ENCODE results near the gene NRCAM.

The NRCAM gene

DNA sequence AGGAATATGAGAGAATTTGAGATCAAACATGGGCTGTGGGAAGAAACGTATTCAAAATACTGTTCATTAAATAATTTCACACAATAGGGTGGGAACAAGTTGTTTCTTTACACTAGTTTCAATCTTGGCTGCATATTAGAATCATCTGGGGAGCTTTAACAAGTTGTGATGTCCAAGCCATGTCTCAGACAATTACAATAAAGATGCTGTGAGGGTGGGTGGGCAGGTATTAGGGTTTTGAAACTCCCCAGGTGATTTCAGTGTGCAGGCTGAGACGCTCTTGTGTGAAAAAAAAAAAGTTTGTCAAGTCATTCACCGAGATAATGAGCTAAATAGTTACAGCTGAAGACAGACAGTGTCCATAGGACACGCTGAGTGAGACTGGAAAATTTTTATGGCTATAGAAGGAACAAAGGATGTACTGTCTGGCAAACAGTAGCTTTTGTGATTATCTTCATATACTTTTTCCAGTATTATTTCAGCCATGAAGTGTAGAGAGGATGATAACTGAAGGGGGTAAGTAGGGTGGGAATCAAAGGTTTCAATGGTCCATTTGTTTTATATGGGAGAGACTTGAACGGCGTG, 313.5 kb downstream of the NRCAM start:
- TF ChIP-seq, protein P1, sequence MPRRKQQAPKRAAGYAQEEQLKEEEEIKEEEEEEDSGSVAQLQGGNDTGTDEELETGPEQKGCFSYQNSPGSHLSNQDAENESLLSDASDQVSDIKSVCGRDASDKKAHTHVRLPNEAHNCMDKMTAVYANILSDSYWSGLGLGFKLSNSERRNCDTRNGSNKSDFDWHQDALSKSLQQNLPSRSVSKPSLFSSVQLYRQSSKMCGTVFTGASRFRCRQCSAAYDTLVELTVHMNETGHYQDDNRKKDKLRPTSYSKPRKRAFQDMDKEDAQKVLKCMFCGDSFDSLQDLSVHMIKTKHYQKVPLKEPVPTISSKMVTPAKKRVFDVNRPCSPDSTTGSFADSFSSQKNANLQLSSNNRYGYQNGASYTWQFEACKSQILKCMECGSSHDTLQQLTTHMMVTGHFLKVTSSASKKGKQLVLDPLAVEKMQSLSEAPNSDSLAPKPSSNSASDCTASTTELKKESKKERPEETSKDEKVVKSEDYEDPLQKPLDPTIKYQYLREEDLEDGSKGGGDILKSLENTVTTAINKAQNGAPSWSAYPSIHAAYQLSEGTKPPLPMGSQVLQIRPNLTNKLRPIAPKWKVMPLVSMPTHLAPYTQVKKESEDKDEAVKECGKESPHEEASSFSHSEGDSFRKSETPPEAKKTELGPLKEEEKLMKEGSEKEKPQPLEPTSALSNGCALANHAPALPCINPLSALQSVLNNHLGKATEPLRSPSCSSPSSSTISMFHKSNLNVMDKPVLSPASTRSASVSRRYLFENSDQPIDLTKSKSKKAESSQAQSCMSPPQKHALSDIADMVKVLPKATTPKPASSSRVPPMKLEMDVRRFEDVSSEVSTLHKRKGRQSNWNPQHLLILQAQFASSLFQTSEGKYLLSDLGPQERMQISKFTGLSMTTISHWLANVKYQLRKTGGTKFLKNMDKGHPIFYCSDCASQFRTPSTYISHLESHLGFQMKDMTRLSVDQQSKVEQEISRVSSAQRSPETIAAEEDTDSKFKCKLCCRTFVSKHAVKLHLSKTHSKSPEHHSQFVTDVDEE (CRISPR knock-in tag; IDR thresholded peaks at IDR 0.05): no peak
- TF ChIP-seq TCF4 (CRISPR knock-in tag; IDR thresholded peaks at IDR 0.05; ENCODE audit: borderline replicate concordance) (no peak), TOX (CRISPR knock-in tag; IDR thresholded peaks at IDR 0.05; ENCODE audit: borderline replicate concordance) (no peak), GLIS3 (CRISPR knock-in tag; IDR thresholded peaks at IDR 0.05) (no peak), ZNF8 (CRISPR knock-in tag; IDR thresholded peaks at IDR 0.05) (no peak), ESRRG (CRISPR knock-in tag; IDR thresholded peaks at IDR 0.05) (no peak), OSR1 (CRISPR knock-in tag; IDR thresholded peaks at IDR 0.05) (no peak)
- TF ChIP-seq, protein P2, sequence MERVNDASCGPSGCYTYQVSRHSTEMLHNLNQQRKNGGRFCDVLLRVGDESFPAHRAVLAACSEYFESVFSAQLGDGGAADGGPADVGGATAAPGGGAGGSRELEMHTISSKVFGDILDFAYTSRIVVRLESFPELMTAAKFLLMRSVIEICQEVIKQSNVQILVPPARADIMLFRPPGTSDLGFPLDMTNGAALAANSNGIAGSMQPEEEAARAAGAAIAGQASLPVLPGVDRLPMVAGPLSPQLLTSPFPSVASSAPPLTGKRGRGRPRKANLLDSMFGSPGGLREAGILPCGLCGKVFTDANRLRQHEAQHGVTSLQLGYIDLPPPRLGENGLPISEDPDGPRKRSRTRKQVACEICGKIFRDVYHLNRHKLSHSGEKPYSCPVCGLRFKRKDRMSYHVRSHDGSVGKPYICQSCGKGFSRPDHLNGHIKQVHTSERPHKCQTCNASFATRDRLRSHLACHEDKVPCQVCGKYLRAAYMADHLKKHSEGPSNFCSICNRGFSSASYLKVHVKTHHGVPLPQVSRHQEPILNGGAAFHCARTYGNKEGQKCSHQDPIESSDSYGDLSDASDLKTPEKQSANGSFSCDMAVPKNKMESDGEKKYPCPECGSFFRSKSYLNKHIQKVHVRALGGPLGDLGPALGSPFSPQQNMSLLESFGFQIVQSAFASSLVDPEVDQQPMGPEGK (CRISPR knock-in tag; IDR thresholded peaks at IDR 0.05; ENCODE audit: borderline replicate concordance): no peak
- ATAC-seq: no peak

DNA sequence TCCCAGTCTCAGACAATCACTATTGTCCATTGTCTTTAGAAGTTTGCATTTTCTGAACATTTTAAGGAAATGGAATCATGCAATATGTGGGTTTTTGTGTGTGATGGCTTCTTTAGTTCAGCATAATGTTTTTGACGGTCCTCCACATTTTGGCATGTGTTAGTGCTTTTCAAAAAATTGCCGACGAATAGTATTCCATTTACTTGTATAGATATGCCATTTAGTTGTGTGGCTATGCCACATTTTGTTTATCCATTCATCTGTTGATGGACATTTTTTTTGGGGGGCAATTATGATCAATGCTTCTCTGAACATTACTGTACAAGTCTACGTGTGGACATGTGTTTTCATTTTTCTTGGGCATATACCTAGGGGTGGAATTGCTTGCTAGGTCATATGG, 314.1 kb downstream of the NRCAM start:
- TF ChIP-seq TCF4 (CRISPR knock-in tag; IDR thresholded peaks at IDR 0.05; ENCODE audit: borderline replicate concordance) (no peak), ZNF565 (CRISPR knock-in tag; conservative IDR thresholded peaks at IDR 0.05; ENCODE audit: low read depth) (no peak), ZFP3 (CRISPR knock-in tag; IDR thresholded peaks at IDR 0.05) (no peak), SNAI2 (CRISPR knock-in tag; IDR thresholded peaks at IDR 0.05) (no peak), ARNTL (CRISPR knock-in tag; IDR thresholded peaks at IDR 0.05; ENCODE audit: borderline replicate concordance, low read depth) (no peak), CSDC2 (CRISPR knock-in tag; IDR thresholded peaks at IDR 0.05) (no peak), ZC3H10 (CRISPR knock-in tag; IDR thresholded peaks at IDR 0.05) (no peak), GLIS3 (CRISPR knock-in tag; IDR thresholded peaks at IDR 0.05) (no peak), OSR1 (CRISPR knock-in tag; IDR thresholded peaks at IDR 0.05) (no peak), RARB (CRISPR knock-in tag; IDR thresholded peaks at IDR 0.05) (no peak), PPARA (CRISPR knock-in tag; IDR thresholded peaks at IDR 0.05; ENCODE audit: borderline replicate concordance) (no peak), ZNF8 (CRISPR knock-in tag; IDR thresholded peaks at IDR 0.05) (no peak)
- TF ChIP-seq, protein P2 (CRISPR knock-in tag; IDR thresholded peaks at IDR 0.05; ENCODE audit: borderline replicate concordance): no peak
- TF ChIP-seq, protein P3, sequence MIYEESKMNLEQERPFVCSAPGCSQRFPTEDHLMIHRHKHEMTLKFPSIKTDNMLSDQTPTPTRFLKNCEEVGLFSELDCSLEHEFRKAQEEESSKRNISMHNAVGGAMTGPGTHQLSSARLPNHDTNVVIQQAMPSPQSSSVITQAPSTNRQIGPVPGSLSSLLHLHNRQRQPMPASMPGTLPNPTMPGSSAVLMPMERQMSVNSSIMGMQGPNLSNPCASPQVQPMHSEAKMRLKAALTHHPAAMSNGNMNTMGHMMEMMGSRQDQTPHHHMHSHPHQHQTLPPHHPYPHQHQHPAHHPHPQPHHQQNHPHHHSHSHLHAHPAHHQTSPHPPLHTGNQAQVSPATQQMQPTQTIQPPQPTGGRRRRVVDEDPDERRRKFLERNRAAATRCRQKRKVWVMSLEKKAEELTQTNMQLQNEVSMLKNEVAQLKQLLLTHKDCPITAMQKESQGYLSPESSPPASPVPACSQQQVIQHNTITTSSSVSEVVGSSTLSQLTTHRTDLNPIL (CRISPR knock-in tag; IDR thresholded peaks at IDR 0.05; ENCODE audit: low read depth): no peak
- TF ChIP-seq, protein P4, sequence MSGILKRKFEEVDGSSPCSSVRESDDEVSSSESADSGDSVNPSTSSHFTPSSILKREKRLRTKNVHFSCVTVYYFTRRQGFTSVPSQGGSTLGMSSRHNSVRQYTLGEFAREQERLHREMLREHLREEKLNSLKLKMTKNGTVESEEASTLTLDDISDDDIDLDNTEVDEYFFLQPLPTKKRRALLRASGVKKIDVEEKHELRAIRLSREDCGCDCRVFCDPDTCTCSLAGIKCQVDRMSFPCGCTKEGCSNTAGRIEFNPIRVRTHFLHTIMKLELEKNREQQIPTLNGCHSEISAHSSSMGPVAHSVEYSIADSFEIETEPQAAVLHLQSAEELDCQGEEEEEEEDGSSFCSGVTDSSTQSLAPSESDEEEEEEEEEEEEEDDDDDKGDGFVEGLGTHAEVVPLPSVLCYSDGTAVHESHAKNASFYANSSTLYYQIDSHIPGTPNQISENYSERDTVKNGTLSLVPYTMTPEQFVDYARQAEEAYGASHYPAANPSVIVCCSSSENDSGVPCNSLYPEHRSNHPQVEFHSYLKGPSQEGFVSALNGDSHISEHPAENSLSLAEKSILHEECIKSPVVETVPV (CRISPR knock-in tag; IDR thresholded peaks at IDR 0.05): no peak
- TF ChIP-seq, protein P5, sequence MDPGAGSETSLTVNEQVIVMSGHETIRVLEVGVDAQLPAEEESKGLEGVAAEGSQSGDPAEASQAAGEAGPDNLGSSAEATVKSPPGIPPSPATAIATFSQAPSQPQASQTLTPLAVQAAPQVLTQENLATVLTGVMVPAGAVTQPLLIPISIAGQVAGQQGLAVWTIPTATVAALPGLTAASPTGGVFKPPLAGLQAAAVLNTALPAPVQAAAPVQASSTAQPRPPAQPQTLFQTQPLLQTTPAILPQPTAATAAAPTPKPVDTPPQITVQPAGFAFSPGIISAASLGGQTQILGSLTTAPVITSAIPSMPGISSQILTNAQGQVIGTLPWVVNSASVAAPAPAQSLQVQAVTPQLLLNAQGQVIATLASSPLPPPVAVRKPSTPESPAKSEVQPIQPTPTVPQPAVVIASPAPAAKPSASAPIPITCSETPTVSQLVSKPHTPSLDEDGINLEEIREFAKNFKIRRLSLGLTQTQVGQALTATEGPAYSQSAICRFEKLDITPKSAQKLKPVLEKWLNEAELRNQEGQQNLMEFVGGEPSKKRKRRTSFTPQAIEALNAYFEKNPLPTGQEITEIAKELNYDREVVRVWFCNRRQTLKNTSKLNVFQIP (CRISPR knock-in tag; IDR thresholded peaks at IDR 0.05; ENCODE audit: borderline replicate concordance, low read depth): no peak
- TF ChIP-seq, protein P1 (CRISPR knock-in tag; IDR thresholded peaks at IDR 0.05): no peak
- no peak for ATAC-seq
